ENCODE measurements around the gene RNF225.

DNA sequence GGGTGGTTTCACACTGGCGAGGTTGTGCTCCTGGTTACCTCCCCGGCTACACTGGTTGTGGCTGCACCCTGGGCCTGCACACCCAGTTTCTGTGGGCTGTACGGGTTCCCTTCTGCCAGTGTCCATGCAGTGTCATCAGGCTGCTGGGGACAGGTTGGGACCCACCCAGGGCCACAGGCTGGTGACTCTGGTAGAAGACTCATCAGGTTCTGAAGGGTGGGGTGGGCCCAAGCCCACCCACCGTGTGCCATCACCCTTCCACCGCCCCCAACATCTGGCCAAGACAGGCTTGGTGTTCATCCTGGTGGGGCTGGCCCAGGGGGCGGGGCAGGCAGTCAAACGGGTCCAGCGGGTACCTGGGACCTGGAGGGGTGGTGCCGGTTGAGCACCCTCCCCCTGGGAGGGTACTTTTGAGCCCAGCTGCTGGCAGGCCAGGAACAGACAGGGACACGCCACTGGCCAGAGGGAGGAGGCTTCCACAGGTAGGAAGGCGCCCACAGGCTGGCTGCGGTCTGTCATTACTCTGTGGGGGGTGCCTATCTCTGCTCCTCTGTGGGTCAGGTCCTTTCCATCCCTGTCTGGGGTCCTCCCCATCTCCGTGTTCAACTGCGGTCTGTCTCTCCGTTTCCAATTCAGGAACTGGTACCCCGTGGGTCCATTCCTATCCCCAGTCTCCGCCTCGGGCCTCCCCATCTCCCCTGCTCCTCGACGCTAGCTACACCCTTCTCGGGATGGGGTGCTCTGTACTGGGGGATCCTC lies at the start of gene RNF225:
- TF ChIP-seq EP300 (IDR thresholded peaks at IDR 0.05) (no peak), POLR2AphosphoS5 (IDR thresholded peaks at IDR 0.05) (no peak)
- TF ChIP-seq, protein P1, sequence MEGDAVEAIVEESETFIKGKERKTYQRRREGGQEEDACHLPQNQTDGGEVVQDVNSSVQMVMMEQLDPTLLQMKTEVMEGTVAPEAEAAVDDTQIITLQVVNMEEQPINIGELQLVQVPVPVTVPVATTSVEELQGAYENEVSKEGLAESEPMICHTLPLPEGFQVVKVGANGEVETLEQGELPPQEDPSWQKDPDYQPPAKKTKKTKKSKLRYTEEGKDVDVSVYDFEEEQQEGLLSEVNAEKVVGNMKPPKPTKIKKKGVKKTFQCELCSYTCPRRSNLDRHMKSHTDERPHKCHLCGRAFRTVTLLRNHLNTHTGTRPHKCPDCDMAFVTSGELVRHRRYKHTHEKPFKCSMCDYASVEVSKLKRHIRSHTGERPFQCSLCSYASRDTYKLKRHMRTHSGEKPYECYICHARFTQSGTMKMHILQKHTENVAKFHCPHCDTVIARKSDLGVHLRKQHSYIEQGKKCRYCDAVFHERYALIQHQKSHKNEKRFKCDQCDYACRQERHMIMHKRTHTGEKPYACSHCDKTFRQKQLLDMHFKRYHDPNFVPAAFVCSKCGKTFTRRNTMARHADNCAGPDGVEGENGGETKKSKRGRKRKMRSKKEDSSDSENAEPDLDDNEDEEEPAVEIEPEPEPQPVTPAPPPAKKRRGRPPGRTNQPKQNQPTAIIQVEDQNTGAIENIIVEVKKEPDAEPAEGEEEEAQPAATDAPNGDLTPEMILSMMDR (IDR thresholded peaks at IDR 0.05) = no peak
